Glomerular visceral epithelial cell (primary cell): Measurements from ENCODE around the gene PARVA.
A peak's percentile ranks its signal among the peaks of the same experiment; 100 is the strongest.

Source experiments
- DNase-seq: peaks from one replicate; pipeline ENCODE4 v3.0.0-alpha.2; 2016; ENCODE audit errors: extremely low spot score

PARVA gene

GRCh38 chr11:12526789-12527188 lies 149.4 kb downstream of the PARVA start:
- DNase-seq, result peak; percentile 27

- DNase-seq, result no peak
Observed at GRCh38 chr11:12528487-12528886, 151.1 kb downstream of the PARVA start.

- DNase-seq, result no peak
Observed at GRCh38 chr11:12529041-12529440, 151.7 kb downstream of the PARVA start.

- DNase-seq, result no peak
Observed at GRCh38 chr11:12529793-12530192, 152.4 kb downstream of the PARVA start.

GRCh38 chr11:12531020-12531419 lies 153.6 kb downstream of the PARVA start:
- DNase-seq, result no peak

- DNase-seq, result no peak
Observed at GRCh38 chr11:12531681-12532080, 154.3 kb downstream of the PARVA start.

GRCh38 chr11:12532580-12532979 lies 155.2 kb downstream of the PARVA start:
- no peak for DNase-seq

GRCh38 chr11:12534549-12534948 lies 157.2 kb downstream of the PARVA start:
- DNase-seq, result no peak

GRCh38 chr11:12535321-12535720 lies 157.9 kb downstream of the PARVA start:
- no peak for DNase-seq

GRCh38 chr11:12536566-12536965 lies 159.2 kb downstream of the PARVA start:
- DNase-seq, result no peak

GRCh38 chr11:12537778-12538401 lies 160.5 kb downstream of the PARVA start:
- DNase-seq, result no peak

GRCh38 chr11:12538889-12539421 lies 161.6 kb downstream of the PARVA start:
- no peak for DNase-seq

GRCh38 chr11:12539572-12539971 lies 162.2 kb downstream of the PARVA start:
- DNase-seq, result peak; percentile 55

GRCh38 chr11:12540075-12540680 lies 162.8 kb downstream of the PARVA start:
- no peak for DNase-seq

- DNase-seq, result peak; percentile 67
Observed at GRCh38 chr11:12540913-12541582, 163.7 kb downstream of the PARVA start.

- no peak for DNase-seq
Observed at GRCh38 chr11:12541583-12542151, 164.3 kb downstream of the PARVA start.

- no peak for DNase-seq
Observed at GRCh38 chr11:12542186-12542935, 165.0 kb downstream of the PARVA start.

- no peak for DNase-seq
Observed at GRCh38 chr11:12543596-12544415, 166.4 kb downstream of the PARVA start.

GRCh38 chr11:12544986-12545775 lies 167.8 kb downstream of the PARVA start:
- no peak for DNase-seq

- no peak for DNase-seq
Observed at GRCh38 chr11:12546122-12546521, 168.8 kb downstream of the PARVA start.
